Measurements from ENCODE around the gene GOSR1.
"Not testable (repeated sequence)": the region's sequence is repeated elsewhere in the genome, so short reads cannot be mapped to it uniquely, and the experiment has no call there.

The GOSR1 gene

GRCh38 chr17:30503558-30503957 is 26.4 kb downstream of the GOSR1 start:
- in situ Hi-C loops (cut with HindIII; ENCODE audit: low sequenced_read_pairs): no loop called here

GRCh38 chr17:30505868-30506417 is 28.7 kb downstream of the GOSR1 start:
- in situ Hi-C loops (cut with HindIII; ENCODE audit: low sequenced_read_pairs): no loop called here

GRCh38 chr17:30506481-30506880 is 29.3 kb downstream of the GOSR1 start:
- in situ Hi-C loops (cut with HindIII; ENCODE audit: low sequenced_read_pairs): no loop called here

- in situ Hi-C loops (cut with HindIII; ENCODE audit: low sequenced_read_pairs): no loop called here
Observed at GRCh38 chr17:30513346-30513745, 36.1 kb downstream of the GOSR1 start.

- in situ Hi-C loops (cut with HindIII; ENCODE audit: low sequenced_read_pairs): no loop called here
Observed at GRCh38 chr17:30514895-30515596, 37.8 kb downstream of the GOSR1 start.

GRCh38 chr17:30517786-30518185 is 40.6 kb downstream of the GOSR1 start:
- in situ Hi-C loops (cut with HindIII; ENCODE audit: low sequenced_read_pairs): no loop called here

- in situ Hi-C loops (cut with HindIII; ENCODE audit: low sequenced_read_pairs): no loop called here
Observed at GRCh38 chr17:30519166-30519565, 42.0 kb downstream of the GOSR1 start.

- in situ Hi-C loops (cut with HindIII; ENCODE audit: low sequenced_read_pairs): no loop called here
Observed at GRCh38 chr17:30519707-30520106, 42.5 kb downstream of the GOSR1 start.

GRCh38 chr17:30520436-30520835 is 43.2 kb downstream of the GOSR1 start:
- in situ Hi-C loops (cut with HindIII; ENCODE audit: low sequenced_read_pairs): no loop called here

- in situ Hi-C loops (cut with HindIII; ENCODE audit: low sequenced_read_pairs): no loop called here
Observed at GRCh38 chr17:30520882-30521281, 43.7 kb downstream of the GOSR1 start.

GRCh38 chr17:30521766-30522165 is 44.6 kb downstream of the GOSR1 start:
- in situ Hi-C loops (cut with HindIII; ENCODE audit: low sequenced_read_pairs): no loop called here

GRCh38 chr17:30523236-30523635 is 46.0 kb downstream of the GOSR1 start:
- in situ Hi-C loops (cut with HindIII; ENCODE audit: low sequenced_read_pairs): not testable (repeated sequence)

GRCh38 chr17:30524847-30525246 is 47.6 kb downstream of the GOSR1 start:
- in situ Hi-C loops (cut with HindIII; ENCODE audit: low sequenced_read_pairs): no loop called here

GRCh38 chr17:30526401-30526800 is 49.2 kb downstream of the GOSR1 start:
- in situ Hi-C loops (cut with HindIII; ENCODE audit: low sequenced_read_pairs): no loop called here

- in situ Hi-C loops (cut with HindIII; ENCODE audit: low sequenced_read_pairs): not testable (repeated sequence)
Observed at GRCh38 chr17:30528701-30529100, 51.5 kb downstream of the GOSR1 start.

GRCh38 chr17:30530346-30531025 is 53.3 kb downstream of the GOSR1 start:
- in situ Hi-C loops (cut with HindIII; ENCODE audit: low sequenced_read_pairs): loop anchor here (5.0 kb wide), 1 partner anchor 98 kb away; no protein-coding TSS in a partner anchor

GRCh38 chr17:30532871-30533270 is 55.7 kb downstream of the GOSR1 start:
- in situ Hi-C loops (cut with HindIII; ENCODE audit: low sequenced_read_pairs): loop anchor here (5.0 kb wide), 1 partner anchor 101 kb away; no protein-coding TSS in a partner anchor

- in situ Hi-C loops (cut with HindIII; ENCODE audit: low sequenced_read_pairs): loop anchor here (5.0 kb wide), 1 partner anchor 102 kb away; no protein-coding TSS in a partner anchor
Observed at GRCh38 chr17:30534298-30534697, 57.1 kb downstream of the GOSR1 start.

- in situ Hi-C loops (cut with HindIII; ENCODE audit: low sequenced_read_pairs): loop anchor here (5.0 kb wide), 1 partner anchor 103 kb away; no protein-coding TSS in a partner anchor
Observed at GRCh38 chr17:30534938-30535921, 58.0 kb downstream of the GOSR1 start.

- in situ Hi-C loops (cut with HindIII; ENCODE audit: low sequenced_read_pairs): not testable (repeated sequence)
Observed at GRCh38 chr17:30536846-30537245, 59.6 kb downstream of the GOSR1 start.

GRCh38 chr17:30537667-30538066 is 60.5 kb downstream of the GOSR1 start:
- in situ Hi-C loops (cut with HindIII; ENCODE audit: low sequenced_read_pairs): not testable (repeated sequence)
